ENCODE results near the gene ZFHX3.

The ZFHX3 gene

DNA sequence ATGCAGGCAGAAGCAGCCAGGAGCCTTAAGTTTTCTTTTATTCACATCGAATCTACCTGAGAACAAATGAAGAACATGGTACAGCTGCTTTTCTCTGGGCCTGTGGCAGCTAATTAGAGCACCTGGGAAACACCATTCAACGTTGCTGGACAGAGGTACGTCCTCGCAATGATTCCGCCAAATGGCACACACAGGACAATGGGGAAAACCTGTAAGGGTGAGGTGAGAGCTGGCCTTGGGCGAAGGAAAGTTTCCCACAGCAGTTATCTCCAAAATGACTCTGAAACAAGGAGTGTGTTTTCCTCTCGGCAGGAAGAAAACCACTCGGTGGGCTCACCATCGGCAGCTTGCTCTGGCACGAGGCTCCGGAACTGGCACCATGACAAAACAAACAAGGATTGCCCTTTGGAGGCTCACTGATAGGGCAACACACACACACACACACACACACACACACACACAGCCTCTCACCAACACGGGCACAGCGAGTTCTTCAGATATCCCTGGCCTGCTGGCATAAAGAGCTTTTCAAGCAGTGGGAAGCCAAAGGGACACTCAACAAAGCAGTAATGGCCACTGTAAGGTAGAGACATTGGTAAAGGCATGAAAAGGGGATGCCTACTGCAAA is 73.7 kb downstream of the ZFHX3 start:
- Mint-ChIP-seq H3K36me3 (no peaks in the 10 kb centered on the region), H3K9me3 (no peaks in the 10 kb centered on the region)

DNA sequence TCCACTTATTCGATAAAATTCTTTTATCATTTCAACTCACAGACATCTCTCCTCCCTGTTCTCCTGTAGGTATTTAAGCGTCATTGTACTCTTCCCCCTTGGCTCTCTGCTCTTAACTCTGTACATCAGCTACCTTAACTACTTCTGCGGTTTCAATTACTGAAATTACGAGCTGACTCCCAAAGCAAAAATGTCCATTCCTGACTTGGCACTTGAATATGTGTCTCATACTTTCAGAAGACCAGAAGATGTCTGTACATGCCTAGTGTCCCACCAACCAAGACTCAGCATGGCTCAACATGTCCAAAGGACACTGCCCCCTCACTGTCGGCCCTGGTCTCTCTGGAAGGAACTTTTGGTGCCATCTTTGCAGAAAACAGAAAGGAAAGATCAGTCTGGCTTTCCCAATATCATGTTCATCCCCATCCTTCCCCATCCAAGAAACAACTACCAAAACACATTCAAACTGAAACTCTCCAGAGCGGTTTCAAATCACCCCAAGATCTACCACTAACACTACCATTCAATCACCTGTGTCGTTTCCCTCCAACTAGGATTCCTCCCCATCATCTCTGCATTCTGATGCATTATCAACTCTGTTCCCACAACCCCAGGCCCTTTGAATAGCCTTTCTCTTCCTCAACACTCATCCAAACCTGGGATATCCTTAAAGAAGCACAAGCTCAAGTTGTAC is 74.9 kb downstream of the ZFHX3 start:
- H3K9me3 Mint-ChIP-seq, result no peaks in the 10 kb centered on the region
- no peaks in the 10 kb centered on the region for H3K4me1 Mint-ChIP-seq
- H3K27ac Mint-ChIP-seq, result no peak overlapping the region
- H3K27me3 Mint-ChIP-seq, result no peaks in the 10 kb centered on the region
- H3K36me3 Mint-ChIP-seq, result no peaks in the 10 kb centered on the region
- no peak overlapping the region for H3K4me3 Mint-ChIP-seq

More for the DNA sequence above, 73.7 kb downstream of the ZFHX3 start:
- no peak overlapping the region for H3K4me3 Mint-ChIP-seq
- no peaks in the 10 kb centered on the region for H3K27me3 Mint-ChIP-seq
- no peak overlapping the region for H3K27ac Mint-ChIP-seq
- H3K4me1 Mint-ChIP-seq, result no peaks in the 10 kb centered on the region

DNA sequence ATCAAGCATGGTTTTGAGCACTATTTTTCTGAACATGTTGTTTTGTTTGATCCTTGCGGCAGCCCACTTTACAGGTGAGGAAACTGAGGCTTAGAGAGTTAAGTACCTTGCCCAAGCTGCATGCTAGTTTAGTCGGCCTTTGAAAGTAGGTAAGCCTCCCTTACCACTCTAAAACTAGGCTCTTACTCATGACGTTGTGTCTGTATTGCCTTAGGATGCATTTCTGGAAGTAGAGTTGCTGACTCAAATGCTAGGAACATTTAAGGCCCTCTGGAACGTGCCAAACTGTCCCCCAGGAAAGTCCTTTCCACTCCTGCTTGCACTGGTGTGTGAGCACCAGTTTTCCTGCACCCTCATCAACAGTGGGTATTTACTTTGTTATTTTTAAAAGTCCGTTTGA is 76.6 kb downstream of the ZFHX3 start:
- Mint-ChIP-seq H3K27me3 (no peaks in the 10 kb centered on the region), H3K36me3 (no peaks in the 10 kb centered on the region), H3K27ac (no peak overlapping the region), H3K4me1 (no peaks in the 10 kb centered on the region), H3K4me3 (no peak overlapping the region), H3K9me3 (no peaks in the 10 kb centered on the region)

DNA sequence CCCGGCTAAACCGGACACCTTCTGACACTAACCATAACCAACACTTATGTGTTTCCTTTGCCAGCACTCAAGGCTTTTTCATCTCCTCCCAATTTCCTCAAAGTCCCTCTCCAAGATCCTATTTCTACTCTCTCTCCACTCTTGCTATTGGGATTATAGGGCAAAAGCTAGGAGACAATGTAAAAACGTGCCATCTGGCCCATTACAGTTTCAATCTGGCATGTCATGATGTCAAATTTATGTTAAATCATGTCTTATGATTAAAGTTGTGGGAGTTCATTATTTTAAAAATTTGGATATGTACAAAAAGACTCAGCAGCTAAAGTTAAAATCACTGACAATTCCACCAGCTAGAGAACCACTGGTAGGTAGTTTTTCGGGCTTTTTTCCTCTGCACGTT is 77.3 kb downstream of the ZFHX3 start:
- Mint-ChIP-seq H3K27ac (no peak overlapping the region), H3K36me3 (no peaks in the 10 kb centered on the region), H3K27me3 (no peaks in the 10 kb centered on the region), H3K9me3 (no peaks in the 10 kb centered on the region), H3K4me1 (no peaks in the 10 kb centered on the region), H3K4me3 (no peak overlapping the region)

DNA sequence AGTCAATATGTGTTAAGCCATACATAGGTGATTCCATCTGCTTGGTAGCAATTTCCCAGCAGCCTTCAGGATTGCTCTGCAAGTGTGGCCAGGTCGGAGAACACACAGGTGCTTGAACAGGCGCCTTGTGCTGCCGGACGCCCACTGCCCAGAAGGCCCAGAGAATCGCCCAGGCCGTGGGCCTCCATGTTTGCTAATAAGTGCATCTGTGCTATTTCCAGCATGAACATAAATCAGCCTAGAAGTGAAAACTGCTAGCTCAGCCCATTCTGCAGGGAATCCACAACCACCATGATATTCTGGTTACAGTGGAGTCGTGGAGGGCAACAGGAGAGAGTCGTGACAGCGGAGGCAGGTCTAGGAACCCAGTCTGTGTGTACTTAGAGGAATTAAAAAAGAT is 78.1 kb downstream of the ZFHX3 start:
- Mint-ChIP-seq H3K4me1 (no peaks in the 10 kb centered on the region), H3K27ac (no peak overlapping the region), H3K36me3 (no peaks in the 10 kb centered on the region), H3K27me3 (no peaks in the 10 kb centered on the region), H3K9me3 (no peaks in the 10 kb centered on the region), H3K4me3 (no peak overlapping the region)

DNA sequence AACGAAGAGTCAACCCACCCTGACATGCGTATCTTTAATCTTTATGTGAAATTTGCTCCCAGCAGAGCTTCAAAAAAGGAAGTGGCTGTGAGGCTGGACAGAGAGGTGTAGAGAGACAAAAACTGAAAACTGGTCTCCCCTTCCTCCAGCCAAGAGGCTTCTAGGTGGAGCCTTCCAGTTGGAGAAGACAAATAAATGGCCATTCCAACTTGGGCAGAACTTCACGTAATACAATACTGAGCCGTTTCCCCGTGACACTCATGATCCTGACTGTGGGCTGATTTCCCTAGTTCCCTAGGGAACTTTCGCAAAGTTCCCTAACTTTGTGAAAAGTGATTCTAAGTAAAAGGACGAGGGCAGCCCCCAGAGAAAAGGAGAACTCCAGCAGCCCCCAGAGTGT is 78.8 kb downstream of the ZFHX3 start:
- H3K4me3 Mint-ChIP-seq, result no peak overlapping the region
- H3K27me3 Mint-ChIP-seq, result no peaks in the 10 kb centered on the region
- H3K36me3 Mint-ChIP-seq, result no peaks in the 10 kb centered on the region
- no peaks in the 10 kb centered on the region for H3K4me1 Mint-ChIP-seq
- no peaks in the 10 kb centered on the region for H3K9me3 Mint-ChIP-seq
- H3K27ac Mint-ChIP-seq, result no peak overlapping the region

DNA sequence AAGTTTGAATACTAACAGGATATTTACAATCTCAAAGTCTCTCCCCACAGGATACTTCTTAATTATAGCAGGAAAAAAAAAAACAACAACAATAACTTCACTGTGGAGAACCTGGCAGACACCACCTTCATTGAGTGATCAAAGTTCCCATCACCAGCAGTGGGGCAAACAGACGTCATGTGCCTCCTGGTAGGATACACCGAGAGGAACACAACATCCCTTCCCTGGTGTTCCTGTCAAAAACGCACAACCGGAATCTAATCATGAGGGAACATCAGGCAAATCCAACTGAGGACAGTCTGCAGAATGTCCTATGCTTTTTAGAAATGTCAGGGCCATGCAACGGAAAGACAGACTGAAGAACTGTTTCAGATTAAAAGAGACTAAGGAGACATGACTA is 80.0 kb downstream of the ZFHX3 start:
- no peak overlapping the region for H3K27ac Mint-ChIP-seq
- no peaks in the 10 kb centered on the region for H3K4me1 Mint-ChIP-seq
- no peaks in the 10 kb centered on the region for H3K9me3 Mint-ChIP-seq
- H3K27me3 Mint-ChIP-seq, result no peaks in the 10 kb centered on the region
- H3K4me3 Mint-ChIP-seq, result no peak overlapping the region
- H3K36me3 Mint-ChIP-seq, result no peaks in the 10 kb centered on the region

DNA sequence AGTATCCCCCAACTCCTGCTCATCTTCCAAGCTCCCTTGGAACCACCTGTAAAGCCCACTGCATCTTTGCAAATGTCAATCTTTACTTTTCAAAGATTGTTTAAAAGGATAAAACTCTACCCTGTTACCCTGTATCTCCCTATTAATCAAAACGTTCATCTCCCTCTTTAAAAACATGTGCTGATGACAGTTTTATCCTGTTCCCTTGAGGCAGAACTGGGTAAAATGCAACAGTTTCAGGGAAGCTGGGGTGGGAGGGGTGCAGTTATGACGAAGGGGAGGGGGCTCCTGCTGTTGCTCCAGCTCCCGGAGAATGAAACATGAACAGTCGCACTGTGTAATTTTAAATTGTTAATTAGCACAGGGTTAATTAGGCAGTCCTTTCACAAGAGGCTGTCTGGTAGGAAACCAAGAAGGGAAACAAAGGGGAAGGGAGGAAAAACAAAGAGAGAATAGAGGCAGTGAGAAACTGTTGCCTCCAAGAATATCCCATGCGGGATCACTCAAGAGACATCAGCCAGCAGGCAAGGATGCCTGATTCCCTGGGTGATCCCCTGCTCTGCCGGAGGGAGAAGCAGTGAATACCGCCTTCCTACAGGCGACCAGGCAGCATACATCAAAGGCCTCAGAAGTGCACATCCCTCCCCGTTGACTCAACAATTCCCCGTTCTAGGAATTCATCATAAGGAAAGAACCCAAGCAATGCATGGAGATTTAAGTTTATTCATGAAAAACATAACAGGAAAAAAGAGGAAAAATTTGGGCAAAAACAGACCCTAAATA is 84.2 kb downstream of the ZFHX3 start:
- H3K9me3 Mint-ChIP-seq, result no peaks in the 10 kb centered on the region
- H3K27me3 Mint-ChIP-seq, result no peaks in the 10 kb centered on the region
- no peaks in the 10 kb centered on the region for H3K4me1 Mint-ChIP-seq
- no peaks in the 10 kb centered on the region for H3K36me3 Mint-ChIP-seq
- H3K4me3 Mint-ChIP-seq, result no peak overlapping the region
- H3K27ac Mint-ChIP-seq, result no peak overlapping the region

DNA sequence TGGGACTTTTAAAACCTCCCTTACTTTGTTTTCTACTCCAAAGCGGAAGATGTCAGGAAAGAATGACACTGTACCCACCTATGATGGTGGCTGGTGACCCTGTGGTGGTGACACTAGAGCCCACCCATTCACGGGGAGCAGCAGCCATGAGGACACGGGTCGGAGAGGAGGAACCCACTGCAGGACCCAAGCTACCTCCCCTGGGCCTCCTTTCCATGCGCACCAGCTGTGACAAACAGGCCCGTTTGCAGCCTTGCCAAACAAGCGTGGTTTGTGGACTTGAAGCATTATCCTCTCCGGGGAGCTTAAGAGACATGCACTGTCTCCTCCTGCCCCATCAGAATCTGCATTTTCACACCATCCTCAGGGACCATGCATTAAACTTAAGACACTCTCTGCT is 85.6 kb downstream of the ZFHX3 start:
- no peaks in the 10 kb centered on the region for H3K27me3 Mint-ChIP-seq
- H3K27ac Mint-ChIP-seq, result no peak overlapping the region
- no peaks in the 10 kb centered on the region for H3K9me3 Mint-ChIP-seq
- H3K4me3 Mint-ChIP-seq, result no peak overlapping the region
- H3K36me3 Mint-ChIP-seq, result no peaks in the 10 kb centered on the region
- H3K4me1 Mint-ChIP-seq, result no peaks in the 10 kb centered on the region

DNA sequence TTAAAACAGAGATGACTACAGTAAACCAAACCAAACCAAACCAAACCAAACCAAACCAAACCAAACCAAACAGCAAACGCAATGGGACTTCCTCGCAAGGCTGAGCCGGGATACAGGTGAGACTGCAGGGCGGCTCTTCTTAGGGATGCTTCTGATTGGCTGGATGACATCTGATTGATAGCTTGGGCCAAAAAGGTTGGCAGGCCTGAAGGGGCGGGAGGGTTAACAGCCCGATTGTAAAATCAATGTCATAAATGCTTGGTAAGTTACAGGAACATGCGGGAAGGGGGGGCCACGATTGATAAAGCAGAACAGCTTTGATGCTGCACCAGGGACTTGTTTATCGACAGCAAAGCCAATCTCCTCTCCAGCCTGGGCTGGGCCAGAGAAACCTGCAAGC is 86.1 kb downstream of the ZFHX3 start:
- Mint-ChIP-seq H3K27me3 (no peaks in the 10 kb centered on the region), H3K4me1 (no peaks in the 10 kb centered on the region), H3K9me3 (no peaks in the 10 kb centered on the region), H3K27ac (no peak overlapping the region), H3K4me3 (no peak overlapping the region), H3K36me3 (no peaks in the 10 kb centered on the region)

DNA sequence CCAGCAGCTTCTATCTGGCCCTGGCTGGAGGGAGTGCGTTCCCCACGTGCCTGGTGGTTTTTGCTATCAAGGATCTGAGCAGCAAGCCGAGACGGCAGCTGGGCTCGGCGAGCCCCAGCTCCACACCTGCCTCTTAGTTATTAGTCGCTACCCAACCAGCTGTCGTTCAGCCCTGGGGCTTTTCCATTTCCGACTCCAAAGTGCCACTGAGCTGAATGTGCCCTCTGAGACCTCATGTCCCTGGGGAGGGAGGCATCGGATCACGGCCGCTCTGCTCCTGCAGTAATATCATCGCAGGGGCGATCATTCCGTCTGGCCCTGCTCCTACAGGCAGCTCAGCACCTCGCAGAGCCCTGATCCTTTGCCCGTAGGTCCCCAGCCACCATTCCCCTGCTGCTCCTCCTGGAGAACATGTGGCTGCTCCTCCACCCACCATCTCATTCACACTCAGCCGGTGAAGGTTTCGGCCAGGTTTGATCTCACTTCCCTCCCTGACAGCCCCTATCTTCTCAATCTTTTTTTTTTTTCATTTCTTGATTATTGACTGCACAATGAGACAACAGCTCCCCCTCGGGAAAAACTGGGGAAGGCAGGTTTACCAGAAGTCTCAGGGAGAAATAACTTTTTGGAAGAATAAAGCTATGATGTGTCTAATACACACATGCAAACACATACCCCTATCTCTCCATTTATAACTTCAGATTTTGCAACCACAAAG is 86.7 kb downstream of the ZFHX3 start:
- H3K27ac Mint-ChIP-seq, result no peak overlapping the region
- H3K36me3 Mint-ChIP-seq, result peaks cover 1% of the 10 kb centered on the region
- no peaks in the 10 kb centered on the region for H3K9me3 Mint-ChIP-seq
- H3K27me3 Mint-ChIP-seq, result no peaks in the 10 kb centered on the region
- H3K4me3 Mint-ChIP-seq, result no peak overlapping the region
- no peaks in the 10 kb centered on the region for H3K4me1 Mint-ChIP-seq

DNA sequence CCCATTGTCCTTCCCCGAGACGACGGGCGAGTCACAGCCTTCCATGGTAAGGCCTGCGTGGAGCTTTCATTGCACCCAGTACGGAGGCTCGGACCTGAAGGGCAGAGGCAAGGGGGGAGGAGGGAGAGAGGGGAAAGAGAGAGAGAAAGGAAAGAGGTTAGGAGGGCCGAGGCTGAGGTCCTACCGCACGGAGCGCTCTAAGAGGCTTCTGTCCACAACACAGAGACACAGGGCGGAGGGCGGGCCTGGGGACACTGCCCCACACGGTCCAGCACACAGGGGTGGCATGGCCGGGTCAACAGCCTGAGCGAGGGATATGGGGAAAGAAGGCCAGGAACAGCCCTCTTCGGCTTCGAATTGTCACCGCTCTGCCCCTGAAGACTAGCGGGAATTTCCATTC is 87.8 kb downstream of the ZFHX3 start:
- Mint-ChIP-seq H3K9me3 (no peaks in the 10 kb centered on the region), H3K4me1 (no peaks in the 10 kb centered on the region), H3K4me3 (no peak overlapping the region), H3K27ac (no peak overlapping the region), H3K36me3 (peaks cover 1% of the 10 kb centered on the region), H3K27me3 (no peaks in the 10 kb centered on the region)

DNA sequence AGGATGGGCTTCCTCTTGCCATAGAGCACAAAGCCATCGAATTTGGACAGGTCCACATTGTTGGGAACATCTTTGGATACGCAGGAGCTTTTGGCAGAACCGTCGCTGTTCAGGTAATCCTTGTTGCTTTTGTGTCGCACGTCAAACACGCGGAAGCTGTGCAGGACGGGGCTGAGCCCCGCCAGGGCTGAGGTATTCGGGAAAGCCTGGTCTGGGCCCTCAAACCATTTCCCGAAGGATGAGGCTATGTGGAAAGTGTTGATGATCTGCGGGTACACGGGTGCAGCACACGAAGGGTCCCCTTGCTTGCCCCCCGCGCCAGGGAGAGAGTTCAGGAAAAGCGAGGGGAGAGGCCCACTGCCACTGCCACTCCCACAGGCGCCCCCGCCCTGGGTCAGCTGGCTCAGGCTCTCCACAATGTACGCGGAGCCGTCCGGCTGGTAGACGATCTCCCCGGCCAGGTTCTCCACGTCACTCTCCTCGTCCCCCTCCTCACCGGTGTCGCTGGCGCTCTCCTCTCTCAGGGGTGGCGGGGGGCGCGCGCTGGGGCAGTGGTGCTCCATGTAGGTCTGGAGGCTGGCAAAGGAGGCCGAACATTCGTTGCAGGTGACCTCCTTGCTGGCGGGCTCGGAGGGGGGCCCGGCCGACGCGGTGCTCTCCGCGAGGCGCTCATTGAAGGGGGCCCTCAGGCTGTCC is 88.5 kb downstream of the ZFHX3 start:
- H3K4me3 Mint-ChIP-seq, result no peak overlapping the region
- H3K9me3 Mint-ChIP-seq, result no peaks in the 10 kb centered on the region
- no peak overlapping the region for H3K27ac Mint-ChIP-seq
- no peaks in the 10 kb centered on the region for H3K27me3 Mint-ChIP-seq
- peaks cover 1% of the 10 kb centered on the region for H3K36me3 Mint-ChIP-seq
- H3K4me1 Mint-ChIP-seq, result no peaks in the 10 kb centered on the region

DNA sequence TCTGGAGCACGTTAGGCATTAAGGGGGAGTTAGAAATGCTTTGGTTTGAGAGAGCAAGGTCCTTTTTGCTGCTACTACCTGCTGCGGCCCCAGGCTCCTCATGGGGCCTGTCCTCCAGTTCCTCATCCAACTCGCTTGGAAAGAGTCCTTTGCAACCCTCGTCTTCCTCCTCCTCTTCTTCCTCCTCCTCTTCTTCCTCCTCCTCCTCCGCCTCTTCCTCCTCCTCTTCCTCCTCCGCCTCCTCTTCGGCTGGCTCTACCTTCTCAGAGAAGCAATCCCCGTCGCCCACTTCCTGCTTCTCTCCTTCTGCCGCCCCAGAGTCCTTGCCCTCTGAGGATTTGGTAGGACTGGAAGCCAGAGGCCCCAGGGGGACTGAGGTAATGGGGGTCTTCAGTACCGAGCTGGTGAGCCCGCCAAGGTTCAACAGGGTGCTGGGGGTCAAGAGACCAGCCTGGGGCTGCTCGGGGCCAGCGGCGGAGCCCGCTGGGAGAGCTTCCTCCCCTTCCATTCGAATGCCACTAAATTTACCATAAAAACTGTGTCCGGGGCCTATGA is 89.3 kb downstream of the ZFHX3 start:
- no peak overlapping the region for H3K4me3 Mint-ChIP-seq
- H3K9me3 Mint-ChIP-seq, result no peaks in the 10 kb centered on the region
- H3K4me1 Mint-ChIP-seq, result no peaks in the 10 kb centered on the region
- peaks cover 1% of the 10 kb centered on the region for H3K36me3 Mint-ChIP-seq
- no peaks in the 10 kb centered on the region for H3K27me3 Mint-ChIP-seq
- no peak overlapping the region for H3K27ac Mint-ChIP-seq
